GM10847 (cell line): ENCODE measurements around the gene RNF17.

ENCODE experiments used
- POLR2A ChIP-seq: IDR thresholded peaks from 2 replicates; pipeline ENCODE4 v1.6.1; 2011; ENCODE audit not compliant: insufficient read length; ENCODE audit errors: extremely low read depth

Gene RNF17

DNA sequence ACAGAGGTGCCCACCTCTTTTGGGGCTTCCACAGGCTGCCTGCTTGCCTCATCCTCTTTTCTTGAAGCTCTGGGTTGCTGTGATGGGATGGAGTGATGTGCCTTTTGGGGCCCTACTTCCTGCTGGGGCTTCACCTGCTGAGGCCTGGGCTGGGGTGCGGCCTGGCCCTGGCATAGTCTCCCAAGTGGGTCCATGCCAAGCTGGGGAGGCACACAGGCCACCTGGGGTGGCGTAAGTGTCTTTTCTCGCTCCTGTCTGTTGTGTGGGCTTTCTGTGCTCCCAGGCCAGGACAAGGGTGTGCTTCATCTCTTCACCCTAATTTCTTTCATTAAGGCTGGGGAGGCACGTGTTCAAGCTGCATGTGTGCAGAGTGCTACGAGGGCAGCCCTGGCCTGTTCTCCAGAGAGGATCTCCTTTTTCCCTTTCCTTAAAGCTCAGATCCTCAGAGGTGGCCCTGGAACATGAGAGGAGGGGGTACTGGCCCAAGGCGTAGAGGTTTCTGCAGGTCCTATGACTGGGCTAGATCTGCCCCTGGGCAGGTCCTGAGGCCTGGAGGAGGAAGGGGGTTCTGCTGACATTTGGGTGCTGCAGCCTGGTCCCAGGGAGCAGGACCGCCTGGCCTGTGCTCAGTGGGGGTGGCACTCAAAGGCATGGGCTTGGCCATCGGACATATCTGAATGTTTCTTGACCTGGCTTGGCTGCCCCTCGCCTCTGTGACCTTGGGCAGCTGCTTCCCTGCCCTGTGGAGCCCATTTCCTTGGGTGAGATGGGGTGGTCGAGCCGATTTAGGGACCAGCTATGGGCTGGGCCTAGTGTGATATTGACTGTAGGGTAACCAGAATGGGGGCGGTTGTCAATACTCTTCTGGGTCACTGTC, 23.7 kb upstream of the RNF17 start:
- no peak for TF ChIP-seq POLR2A

DNA sequence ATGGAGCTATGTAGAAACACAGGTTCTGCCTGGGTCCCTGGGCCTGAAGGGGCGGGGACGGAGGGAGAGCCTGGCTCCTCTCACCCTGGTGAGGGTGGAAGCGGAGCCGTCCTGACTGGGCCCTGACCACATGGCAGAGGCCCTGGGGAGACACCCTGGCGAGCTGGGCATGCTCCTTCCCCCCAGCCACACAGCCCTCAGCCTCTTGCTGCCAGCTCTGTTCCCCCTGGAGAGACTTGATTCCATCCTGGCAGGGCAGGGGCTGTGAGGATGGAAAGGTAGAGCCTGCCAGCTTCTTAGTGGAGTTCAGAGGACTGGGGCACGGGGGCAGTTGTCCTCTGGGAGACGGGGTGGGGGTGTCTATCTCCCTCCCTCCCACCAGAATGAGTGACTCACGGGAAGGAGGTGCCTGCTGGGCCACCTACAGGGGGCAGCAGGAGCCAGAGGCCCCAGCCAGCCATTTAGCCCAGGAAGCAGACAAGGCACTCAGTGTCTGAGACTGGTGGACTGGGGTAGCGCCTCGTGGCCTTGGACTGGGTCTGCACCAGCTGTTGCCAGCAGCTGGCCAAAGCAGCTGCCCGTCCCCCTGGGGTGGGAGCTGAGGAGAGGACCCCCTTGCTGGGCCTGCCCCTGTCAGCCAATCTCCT, 22.8 kb upstream of the RNF17 start:
- no peak for TF ChIP-seq POLR2A

DNA sequence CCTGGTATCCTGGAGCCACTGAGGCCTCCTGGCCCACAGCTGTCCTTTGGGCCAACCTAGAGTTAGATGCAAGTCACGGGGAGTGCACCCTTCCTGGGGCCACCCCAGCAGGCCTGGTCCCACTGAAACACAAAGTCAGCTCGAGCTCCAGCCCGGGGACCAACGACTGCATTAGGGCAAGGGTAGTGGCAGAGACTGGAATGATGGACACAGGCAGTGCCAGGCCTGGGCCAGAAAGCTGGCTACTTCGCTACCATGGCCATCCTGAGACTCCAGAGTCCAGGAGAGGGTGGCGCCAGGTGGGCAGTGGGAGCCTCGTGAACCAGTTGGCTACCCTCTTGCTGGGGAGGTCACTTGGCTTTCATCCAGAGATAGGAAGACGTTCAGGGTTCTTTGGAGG, 22.2 kb upstream of the RNF17 start:
- TF ChIP-seq POLR2A: no peak

DNA sequence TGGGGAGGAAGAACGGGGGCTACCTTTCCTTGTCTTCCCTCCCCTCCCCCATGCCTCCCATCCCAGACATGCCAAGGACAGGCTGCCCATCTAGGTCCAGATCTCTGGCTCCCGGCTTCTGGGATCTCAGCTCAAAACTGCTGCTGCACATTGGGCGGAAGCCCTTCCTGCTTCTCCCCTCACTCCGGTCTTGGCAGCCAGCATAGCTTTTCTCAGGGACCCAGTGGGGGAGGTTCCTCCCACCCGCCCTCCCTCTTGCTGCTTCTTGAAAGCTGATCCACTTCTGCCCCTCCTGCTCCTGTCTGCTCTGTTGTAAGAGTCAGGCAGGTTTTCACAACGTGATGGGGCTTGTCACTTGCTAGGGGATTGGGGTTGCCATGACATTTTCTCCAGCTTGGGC, 21.7 kb upstream of the RNF17 start:
- no peak for TF ChIP-seq POLR2A

DNA sequence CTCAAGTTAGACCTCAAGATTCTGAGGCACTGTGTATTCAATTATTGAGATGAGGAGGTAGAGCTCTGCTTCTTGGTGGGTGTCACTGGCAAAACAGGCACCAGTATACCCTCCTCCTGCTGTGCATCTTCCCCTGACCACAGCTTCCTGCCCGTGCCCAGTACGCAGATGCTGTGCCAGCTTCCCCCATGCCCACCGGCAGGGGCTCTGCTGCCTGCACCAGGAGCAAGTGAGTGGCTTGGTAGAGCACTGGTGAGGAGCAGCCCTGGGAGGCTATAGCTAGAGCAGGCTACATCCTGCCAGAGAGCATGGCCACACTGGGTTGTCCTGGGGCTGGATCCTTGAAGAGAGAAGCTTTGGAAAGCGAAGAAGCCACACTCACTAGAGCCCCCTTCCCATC, 21.0 kb upstream of the RNF17 start:
- no peak for TF ChIP-seq POLR2A

DNA sequence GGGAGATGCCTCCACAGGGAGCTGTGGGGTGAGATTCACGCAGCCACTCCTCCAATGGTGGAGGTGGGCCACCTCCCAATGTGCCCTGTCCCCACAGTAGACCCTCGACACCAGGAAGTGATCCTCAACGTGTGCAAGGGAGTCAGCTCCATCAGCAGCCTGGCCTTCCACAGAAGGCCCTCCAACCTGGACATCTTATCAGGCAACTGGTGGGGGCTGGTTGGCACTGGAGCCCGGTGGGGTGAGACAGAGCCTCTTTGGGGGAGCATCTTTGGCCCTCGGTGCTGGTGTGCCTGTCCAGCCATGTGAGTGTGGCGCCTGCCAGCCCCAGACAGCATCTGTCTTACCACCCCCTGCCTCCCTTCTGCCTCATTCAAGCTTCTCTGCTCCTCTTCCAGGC, 19.7 kb upstream of the RNF17 start:
- TF ChIP-seq POLR2A: no peak

DNA sequence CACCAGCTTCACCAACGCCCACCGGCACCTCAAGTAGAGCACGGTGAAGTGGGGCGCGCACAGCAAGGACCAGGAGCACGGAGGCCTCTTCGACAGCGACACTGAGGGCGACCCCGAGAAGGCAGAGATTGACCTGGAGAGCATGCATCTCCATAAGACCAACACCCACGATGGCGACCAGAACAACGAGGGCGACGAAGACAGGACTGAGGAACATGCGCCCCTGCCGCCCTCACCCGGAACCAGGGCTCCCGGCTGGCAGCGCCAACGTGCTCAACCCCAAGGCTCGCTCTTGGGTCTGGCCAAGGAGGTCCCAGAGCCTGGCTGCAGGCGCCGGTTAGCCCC, 18.5 kb upstream of the RNF17 start:
- no peak for TF ChIP-seq POLR2A

DNA sequence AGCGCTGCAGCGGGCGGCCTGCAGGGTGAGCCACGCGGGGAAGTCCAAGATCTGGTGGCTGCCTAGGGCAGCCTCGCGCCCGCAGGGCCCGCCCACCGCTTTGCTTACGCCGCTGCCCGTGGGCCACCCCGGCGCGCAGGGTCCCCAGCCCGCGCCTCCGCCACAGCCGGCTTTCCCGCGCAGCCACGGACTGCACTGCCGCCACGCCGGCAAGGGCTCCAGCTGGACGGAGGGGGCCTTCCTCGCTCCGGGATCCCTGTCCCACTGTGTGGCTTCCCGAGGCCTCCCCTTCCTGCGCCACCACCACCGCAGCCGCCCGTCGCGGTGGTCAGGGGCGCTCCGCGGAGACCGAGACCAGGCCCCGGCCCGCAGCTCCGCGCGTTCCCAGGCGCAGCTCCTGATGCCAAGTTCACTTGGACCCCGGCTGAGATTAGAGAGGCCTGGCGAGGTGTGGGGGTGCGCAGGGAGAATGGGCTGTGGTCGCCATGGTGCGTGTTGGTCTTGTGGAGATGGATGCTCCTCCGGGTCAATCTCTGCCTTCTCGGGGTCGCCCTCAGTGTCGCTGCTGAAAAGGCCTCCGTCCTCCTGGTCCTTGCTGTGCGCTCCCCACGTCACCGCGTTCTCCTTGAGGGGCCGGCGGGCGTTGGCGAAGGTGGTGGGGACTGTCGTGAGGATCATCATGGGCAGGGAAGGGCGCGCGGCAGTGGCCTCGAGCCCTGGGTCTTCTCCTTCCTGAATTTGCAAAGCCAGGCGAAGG, 17.9 kb upstream of the RNF17 start:
- no peak for TF ChIP-seq POLR2A

DNA sequence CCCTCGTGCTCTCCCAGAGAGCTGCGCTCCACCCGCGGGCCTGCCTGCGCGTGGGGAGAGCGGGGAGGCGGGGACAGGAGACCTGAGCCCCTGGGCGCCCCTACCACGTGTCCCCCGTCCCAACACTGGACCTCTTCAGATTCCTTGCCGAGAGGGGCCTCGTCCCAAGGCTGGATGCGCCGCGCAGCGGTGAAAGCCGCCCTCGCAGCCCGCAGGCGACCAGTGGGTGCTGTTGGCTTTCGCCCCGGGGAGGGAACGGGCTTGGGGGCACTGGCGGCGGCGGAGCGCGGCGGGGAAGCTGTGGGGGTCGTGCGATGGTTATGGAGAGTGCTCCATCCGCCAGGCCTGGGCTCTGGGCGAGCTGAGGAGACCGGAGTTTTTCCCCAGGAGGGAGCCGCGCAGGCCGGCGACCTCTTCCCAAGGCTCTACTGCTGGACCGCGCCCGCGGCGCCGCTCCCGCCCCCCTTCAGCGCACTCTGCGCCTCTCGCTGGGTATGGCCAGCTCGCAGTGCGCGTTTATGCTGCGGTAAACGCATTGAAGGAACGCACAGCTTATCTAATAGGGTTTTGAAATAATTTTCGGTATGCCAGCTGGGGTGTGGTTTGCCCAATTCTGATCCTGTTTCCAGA, 17.2 kb upstream of the RNF17 start:
- no peak for TF ChIP-seq POLR2A

DNA sequence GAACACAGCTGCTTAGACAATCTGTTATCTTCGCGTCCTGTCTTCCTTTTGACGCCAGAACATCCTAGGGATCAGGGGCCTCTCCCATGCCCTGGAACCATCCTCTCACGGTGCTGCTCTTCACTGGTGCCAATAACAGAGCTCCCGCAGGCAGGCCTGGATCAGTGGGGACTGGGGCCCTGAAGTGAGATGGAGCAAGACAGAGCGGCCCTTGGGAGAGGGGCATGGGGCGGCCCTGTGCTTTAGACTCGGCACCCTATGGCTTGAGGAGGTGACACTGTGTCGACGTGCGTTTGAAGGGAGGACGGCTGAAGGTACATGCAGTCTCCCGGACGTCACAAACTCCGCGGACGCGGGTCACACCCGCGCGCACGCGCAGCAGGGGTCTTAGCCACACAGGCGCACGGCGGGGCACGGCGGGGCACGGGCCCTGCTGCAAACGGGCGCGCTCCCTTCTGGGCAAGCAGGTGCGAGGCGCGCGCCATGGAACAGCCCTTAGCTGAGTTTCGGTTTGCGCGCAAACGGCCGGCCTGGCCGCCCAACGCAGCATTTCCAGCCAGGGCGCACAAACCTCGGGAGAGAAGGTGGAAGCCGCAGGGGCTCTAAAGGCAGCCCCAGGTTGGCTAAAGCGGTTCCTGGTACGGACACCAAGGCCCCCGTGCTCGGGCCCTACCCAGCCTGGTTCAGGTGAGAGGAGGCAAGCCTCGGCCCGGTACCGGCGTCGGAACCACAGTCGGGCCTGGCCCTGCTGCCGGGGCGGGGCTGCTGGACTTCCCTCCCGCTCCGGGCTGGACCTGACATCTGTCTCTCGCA, 16.5 kb upstream of the RNF17 start:
- TF ChIP-seq POLR2A: no peak

DNA sequence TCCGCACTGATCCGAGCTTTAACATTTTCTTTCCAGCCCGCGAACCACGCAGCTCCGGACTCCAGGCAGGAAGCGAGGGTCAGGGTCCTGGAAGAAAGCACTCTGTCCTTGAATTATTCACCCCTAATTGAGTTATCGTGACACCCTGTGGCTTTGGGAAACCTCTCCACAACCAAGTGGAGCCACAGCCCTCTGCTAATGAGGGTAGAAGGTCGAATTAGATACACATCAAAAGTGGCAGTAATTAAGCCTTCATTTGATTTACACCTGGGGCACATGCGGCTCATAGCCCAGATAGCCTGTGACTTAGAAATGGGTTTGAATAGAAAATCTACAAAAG, 15.9 kb upstream of the RNF17 start:
- TF ChIP-seq POLR2A: no peak

DNA sequence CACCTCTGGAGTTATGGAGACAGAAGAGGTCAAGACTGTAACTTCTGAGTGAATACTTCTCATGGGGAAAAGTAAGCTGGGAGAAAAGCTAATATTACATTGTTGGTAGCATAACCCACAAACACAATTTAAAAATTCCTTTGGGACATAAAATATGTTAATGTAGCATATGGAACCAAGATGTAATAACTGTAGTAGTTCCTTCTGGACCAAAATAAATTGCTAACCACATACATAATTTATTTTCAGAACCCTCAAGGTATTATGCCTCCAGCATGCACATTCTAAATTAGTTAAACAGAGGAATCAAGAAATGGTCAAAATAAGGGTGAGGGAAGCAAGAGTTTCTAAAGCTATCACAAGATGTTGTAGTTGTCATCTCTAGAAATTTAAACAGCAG, 4.8 kb upstream of the RNF17 start:
- TF ChIP-seq POLR2A: no peak

DNA sequence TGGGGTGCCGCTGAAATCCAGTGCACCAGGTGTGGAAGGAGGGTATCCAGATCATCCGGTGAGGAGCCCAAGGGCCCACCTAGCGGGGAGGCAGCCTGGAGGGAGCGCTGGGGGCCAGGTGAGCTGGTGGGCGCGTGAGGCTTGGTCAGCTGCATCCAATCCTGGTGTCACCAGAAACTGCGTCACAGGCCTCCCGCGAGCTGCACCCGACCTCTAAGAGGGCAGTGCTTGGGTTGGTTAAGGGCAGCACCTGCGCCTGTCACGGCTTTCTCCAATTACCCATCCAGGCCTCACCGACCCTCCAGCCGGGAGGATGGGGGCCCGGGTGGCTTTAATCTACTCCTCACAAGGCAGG, 284 bp downstream of the RNF17 start:
- no peak for TF ChIP-seq POLR2A

DNA sequence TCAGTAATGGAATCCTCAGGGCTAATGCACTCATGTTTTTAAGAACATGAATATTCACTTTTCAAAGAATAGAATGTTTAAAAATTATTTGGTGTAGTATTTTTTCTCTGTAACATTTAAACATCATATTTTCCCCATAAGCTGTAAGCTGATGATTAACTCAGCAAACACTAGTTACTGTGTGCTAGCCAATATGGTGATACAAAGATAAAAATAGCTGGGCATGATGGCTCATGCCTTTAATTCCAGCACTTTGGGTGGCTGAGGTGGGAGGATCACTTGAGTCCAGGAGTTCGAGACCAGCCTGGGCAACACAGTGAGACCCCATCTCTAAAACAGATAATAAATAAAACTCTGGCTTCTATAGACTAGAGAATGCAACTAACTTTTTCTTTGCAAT, 13.2 kb downstream of the RNF17 start:
- TF ChIP-seq POLR2A: no peak

DNA sequence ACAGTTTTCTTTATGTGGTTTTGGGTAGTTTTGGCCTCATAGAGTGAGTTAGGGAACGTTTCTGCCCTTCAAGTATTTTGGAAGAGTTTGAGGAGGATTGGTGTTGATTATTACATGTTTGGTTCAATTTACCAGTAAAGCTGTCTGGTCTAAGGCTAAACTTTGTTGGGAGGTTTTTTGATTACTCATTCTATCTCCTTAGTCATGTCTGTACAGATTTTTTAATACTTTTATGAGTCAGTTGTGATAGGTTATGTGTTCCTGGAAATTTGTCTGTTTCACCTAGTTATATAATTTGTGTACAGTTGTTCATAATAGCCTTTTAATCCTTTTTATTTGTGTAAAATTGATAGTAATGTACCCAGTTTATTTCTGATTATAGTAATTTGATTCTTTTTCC, 20.4 kb downstream of the RNF17 start:
- TF ChIP-seq POLR2A: no peak

DNA sequence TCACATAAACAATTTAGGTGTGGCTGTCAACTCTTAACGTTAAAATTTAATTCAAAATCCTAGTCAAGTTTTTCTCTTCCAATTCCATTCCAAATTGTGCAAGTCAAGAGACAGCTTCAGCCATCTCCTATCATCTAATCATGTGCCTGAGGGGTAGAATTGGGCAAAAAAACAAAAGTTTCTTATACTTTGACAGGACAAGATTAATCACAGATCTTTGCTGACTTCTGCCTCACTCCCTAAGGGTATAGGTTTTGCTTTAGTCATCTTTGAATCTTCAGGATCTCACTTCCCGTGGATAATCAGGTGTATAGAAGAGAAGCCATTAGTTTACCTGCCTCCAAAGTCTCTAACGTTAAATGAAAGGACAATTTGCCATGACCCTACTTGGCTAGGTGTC, 24.6 kb downstream of the RNF17 start:
- TF ChIP-seq POLR2A: no peak

DNA sequence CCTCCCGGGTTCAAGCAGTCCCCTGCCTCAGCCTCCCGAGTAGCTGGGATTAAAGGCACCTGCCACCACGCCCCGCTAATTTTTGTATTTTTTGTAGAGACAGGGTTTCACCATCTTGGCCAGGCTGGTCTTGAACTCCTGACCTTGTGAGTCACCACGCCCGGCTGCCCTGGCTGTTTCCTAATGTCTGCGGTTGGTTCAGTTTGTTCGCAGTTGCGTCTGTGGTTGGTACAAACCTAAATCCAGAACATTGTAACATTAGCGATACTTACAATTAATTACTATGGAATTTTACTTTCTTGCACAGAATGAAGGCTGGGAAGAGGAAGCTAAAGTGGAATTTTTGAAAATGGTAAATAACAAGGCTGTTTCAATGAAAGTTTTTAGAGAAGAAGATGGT, 38.1 kb downstream of the RNF17 start:
- no peak for TF ChIP-seq POLR2A
